Myocyte (in vitro differentiated cells): ENCODE results near the gene TIMM22. TPM values are rescaled to one million over a fixed set of nuclear protein-coding genes. Genes with fewer than 3 reads are reported as not detected.
"Not testable (repeated sequence)": the region's sequence is repeated elsewhere in the genome, so short reads cannot be mapped to it uniquely, and the experiment has no call there.

Experiments
- DNase-seq: peaks from one replicate; pipeline ENCODE4 v3.0.0-alpha.2; 2012; ENCODE audit warnings: low read depth
- polyA plus RNA-seq: library from polyadenylated mRNA; unstranded; fragments of >200 nt; gene quantifications from one replicate; pipeline ENCODE4 v1.2.1, GENCODE V29; 2012; ENCODE audit warnings: missing spikeins
- total RNA-seq: library from RNA; depleted of rRNA; stranded (reverse); fragments of >200 nt; gene quantifications from 2 replicates; pipeline ENCODE4 v1.2.3, GENCODE V29; 2014

The TIMM22 gene
- 35.8 and 36.7 TPM in 2 replicates for total RNA-seq
- 24.9 TPM for polyA plus RNA-seq

DNA sequence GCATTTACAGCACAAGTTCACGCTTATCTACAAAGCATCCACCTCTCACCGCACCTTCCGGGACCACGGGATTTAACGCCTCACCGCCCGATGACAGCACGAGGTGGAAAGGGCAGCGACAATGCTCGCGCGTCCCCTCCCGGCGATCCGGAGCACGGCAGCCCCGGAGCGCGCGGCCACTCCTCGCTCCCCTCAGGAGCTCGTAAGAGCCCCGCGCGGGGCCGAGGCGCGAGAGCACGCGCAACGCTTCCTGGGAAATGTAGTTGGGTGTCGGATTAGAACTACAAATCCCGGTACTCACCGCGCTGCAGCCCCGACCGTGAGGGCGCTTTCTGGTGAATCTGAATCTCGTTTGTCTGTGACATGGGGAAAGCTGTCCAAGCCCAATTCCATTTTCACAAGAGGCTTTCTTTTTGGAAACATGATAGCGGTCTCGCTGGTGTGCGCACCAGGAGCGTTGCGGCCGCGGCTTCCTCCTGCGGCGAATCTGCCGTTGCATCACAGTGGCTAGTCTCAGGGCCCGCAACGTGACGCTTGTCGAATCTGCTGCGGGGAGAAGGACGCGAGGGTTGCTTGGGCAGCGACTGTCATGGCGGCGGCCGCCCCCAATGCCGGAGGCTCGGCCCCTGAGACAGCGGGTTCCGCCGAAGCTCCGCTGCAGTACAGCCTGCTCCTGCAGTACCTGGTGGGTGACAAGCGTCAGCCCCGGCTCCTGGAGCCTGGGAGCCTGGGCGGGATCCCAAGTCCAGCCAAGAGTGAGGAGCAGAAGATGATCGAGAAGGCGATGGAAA is at the start of gene TIMM22:
TSS of gene TIMM22 (plus strand) at position 576 of the 791 bp plus-strand sequence. CDS start at position 590, 14 bp downstream.
- peak; percentile 98 for DNase-seq

DNA sequence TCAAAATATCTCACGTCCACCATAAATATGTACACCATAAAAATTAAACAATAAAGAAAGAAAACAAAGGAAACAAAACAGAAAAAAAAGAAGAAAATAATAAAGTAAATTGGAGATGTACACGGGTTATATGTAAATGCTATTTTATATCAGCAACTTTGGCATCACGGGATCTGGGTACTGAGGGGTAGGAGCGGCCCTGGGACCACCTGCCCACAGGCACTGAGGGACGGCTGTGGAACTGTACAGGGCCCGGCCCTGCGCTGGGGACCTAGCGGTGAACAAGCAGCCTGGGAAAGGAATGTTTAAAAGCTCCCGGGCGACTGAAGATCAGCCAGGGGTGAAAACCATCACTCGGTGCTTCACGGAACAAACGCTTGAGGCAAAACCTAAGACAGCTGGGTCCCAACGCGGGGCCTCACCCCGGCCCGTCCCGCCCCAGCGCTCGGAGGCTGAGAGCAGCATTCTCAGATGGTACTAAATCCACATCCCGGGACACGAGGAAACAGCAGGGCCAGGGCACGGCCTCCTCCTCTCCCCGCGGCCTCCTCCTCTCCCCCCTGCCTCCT is 48.6 kb upstream of the TIMM22 start:
- no peak for DNase-seq

DNA sequence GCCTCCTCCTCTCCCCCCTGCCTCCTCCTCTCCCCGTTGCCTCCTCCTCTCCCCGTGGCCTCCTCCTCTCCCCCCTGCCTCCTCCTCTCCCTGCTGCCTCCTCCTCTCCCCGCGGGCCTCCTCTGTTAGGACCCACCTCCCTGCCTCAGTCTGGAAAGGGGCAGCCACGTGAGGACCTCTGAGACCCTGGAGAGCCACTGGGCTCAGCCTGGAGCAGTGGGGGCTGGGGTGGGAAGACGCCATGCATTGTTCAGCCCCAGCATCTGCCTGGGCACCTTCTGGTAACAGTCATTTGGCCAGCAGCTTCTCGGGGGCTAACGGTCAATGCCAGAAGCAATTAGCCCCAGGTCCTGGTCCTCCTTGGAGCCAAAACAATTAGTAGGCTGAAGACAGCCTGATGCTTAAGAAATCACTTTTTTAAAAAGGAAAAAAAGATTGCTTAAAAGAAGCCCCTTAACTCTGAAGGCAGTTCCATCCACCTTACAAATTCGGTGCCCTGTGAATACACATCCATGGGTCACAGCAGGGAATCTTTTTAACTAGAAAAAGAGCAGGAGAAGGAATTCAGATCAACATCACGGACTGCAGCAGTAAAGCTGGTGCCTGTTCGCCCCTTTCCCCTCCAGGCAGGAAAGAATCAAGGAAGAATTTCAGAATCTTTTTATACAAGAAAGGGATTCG is 47.2 kb upstream of the TIMM22 start:
- DNase-seq: no peak

- DNase-seq: peak; percentile 90
These were observed 45.4 kb upstream of the TIMM22 start for GRCh38 chr17:951325-952132.

DNA sequence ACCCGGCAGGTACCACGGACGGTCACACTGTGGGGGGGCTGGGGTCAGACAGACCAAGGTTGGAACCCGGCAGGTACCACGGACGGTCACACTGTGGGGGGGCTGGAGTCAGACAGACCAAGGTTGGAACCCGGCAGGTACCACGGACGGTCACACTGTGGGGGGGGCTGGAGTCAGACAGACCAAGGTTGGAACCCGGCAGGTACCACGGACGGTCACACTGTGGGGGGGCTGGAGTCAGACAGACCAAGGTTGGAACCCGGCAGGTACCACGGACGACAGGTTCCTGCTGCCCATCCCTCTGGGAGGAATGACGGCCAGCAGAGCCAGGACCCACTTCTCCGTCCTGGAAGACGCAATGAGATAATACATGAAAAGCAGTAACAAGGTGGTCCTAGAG is 44.3 kb upstream of the TIMM22 start:
- DNase-seq: not testable (repeated sequence)

- no peak for DNase-seq
These were observed 43.2 kb upstream of the TIMM22 start for GRCh38 chr17:953767-954166.

GRCh38 chr17:954431-955164 is 42.3 kb upstream of the TIMM22 start:
- no peak for DNase-seq

DNA sequence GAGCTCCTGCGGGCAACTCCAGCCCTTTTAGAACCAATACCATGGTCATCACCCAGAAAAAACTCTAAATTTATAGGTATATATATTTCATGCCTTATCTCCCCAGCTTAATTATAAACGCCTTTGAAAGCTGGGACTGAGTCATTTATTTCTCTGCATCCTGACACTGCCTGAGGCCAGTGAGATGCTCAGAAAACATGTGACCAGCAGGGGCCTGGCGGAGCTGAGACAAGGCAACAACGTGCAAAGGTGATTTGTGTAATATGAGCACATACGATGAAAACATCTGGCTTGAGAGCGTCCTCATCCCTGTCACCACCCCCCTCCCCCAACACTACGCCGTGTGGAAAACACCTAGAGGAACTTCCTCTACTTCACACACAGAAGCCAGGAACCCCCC is 40.0 kb upstream of the TIMM22 start:
- DNase-seq: no peak

- DNase-seq: peak; percentile 62
These were observed 39.0 kb upstream of the TIMM22 start for GRCh38 chr17:957856-958421.

DNA sequence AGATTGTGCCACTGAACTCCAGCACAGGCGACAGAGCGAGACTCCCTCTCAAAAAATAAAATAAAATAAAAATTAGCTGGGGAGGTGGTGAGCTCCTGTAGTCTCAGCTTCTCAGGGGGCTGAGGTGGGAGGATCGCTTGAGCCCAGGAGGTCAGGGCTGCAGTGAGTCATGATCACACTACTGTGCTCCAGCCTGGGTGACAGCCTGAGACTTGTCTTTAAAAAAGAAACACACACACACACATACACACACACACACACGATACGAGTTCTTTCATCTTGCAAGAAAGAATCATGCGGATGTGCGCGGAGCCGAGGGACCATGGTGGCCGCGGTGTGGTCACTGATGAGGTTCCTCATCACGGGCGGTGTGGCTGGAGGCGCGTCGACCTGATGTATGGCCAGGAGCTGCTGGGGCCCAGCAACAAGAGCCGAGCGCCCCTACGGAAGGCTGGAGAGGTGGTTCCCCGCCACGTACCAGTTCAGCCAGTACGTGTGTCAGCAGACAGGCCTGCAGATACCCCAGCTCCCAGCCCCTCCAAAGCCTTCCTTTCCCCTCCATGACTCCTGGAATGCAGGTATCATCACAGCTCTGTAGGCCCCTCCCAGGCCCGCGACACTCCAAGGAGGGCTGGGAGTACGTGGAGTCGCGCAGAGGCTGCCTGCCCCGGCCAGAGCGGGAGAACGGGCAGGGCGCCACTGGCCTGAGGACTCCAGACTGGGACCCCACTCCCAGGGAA is 38.0 kb upstream of the TIMM22 start:
- no peak for DNase-seq

DNA sequence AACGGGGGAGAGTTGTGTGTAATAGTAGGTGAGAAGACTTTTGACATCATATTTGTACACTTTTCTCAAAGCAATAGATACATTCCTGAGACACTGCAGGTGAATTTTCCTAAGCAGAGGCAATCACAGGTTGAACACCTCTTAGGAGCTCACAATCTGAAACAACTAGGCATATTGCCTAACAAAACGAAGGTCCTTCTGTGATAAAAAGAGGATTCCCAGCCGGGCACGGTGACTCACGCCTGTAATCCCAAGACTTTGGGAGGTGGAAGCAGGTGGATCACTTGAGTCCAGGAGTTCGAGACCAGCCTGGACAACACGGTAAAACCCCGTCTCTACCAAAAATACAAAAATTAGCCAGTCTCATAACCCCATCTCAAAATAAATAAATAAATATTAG is 34.8 kb upstream of the TIMM22 start:
- no peak for DNase-seq

- DNase-seq: no peak
These were observed 34.3 kb upstream of the TIMM22 start for GRCh38 chr17:962670-963069.

DNA sequence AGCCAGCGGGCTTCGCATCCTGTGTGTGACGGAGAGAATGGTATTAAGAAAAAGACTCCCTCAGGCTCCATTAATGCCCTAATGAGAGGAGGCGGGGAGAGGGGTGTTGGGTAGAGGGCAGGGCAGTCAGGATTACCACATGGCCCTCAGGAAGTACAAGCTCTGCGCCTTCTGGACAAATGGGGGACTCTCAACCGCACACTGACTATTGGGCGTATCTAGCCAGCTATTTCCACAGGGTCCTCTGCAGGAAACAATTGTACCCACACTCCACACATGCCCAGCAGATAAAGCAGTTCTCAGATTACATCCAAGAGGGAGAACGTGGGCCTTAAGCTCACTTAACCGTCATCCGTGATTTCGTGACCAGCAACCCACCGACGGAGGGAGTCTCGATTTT is 32.1 kb upstream of the TIMM22 start:
- DNase-seq: no peak

- no peak for DNase-seq
These were observed 31.5 kb upstream of the TIMM22 start for GRCh38 chr17:965311-965989.

DNA sequence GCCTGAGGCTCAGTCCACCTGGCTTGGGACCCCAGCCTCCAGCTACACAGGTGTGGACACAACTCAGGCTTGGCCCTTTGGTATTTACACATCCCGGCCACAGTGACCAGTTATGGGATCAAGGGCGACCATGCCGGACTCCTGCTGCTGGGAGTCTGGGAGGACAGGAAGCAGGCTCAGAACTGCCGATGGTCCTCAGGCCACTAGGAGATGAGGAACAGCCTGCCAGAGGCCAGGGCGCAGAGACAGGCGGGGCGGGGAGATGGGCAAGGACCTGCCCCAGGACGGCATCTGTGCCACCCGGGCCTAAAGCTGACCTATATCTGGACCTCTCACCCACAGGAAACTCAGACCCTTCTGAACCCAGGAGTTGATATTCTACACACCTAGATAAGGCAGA is 29.8 kb upstream of the TIMM22 start:
- no peak for DNase-seq

GRCh38 chr17:968812-969730 is 27.9 kb upstream of the TIMM22 start:
- no peak for DNase-seq

DNA sequence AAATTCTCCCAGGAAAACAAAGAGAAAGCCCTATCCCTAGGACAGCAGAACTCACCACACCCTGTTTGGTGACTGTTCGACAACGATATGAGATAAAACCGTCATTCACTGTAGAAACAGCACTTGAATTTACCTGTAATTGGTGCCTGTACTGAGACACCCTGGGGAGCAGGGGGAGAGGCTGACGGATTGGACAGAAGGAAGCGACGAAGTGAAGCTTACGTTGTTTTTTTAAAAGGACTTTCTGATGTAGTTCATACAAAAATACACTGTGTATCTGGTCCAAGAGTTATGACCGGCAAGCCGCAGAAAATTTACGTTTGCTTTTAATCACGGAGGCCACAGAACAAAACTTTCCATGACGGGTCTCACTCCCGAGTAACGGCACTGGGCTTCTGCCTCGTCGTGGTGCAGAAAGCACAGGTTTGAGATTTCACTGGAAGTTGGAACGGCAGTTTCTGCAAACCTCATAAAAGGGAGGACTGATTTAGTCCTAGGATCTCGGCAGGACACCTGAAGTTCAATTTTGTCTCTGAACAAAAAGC is 27.0 kb upstream of the TIMM22 start:
- DNase-seq: no peak

DNA sequence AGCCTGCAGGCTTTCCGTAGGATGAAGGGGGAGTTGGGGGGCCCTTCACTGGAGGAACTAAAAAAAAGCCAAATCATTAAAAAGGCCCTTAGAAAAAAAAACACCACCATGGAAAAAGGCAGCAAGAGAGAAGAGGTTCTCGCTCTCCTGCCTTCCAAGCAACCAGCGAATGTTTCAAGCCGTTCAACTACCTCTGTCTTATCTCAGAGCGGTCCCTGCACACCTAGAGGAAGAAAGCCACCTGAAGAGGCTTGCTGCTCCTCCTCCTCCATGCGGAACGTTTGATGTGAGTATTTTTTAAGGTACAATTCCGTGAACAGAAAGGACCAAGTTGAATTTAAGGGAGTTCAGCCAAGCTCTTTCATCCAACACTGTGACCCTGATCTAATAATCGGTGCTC is 26.6 kb upstream of the TIMM22 start:
- no peak for DNase-seq
